HepG2 (cell line): ENCODE measurements around the gene NET1. TPM values are rescaled to one million over a fixed set of nuclear protein-coding genes. Genes with fewer than 3 reads are reported as not detected.

ENCODE experiments used
- ARID2 ChIP-seq: sonication (generic); formaldehyde crosslinking; IDR thresholded peaks from 2 replicates; pipeline ENCODE4 v1.8.1; 2022; ENCODE audit warnings: mild to moderate bottlenecking, missing genetic modification reagents, borderline replicate concordance
- ATRX ChIP-seq: sonication (generic); formaldehyde crosslinking; IDR thresholded peaks from 2 replicates; pipeline ENCODE4 v1.4.0; 2020; ENCODE audit warnings: missing genetic modification reagents, borderline replicate concordance
- CHD4 ChIP-seq: fragments of 200-600 bp; sonication (generic); IDR thresholded peaks from 2 replicates; pipeline ENCODE4 v1.7.0; 2017; ENCODE audit warnings: mild to moderate bottlenecking, low read length, borderline replicate concordance
- DR1 ChIP-seq: sonication (generic); formaldehyde crosslinking; IDR thresholded peaks from 2 replicates; pipeline ENCODE4 v1.8.0; 2021; ENCODE audit warnings: mild to moderate bottlenecking, missing genetic modification reagents, inconsistent platforms
- JUND ChIP-seq: sonication (generic); formaldehyde crosslinking; IDR thresholded peaks from 2 replicates; pipeline ENCODE4 v1.8.0; 2022; ENCODE audit warnings: mild to moderate bottlenecking, missing genetic modification reagents
- KMT2A ChIP-seq: sonication (generic); formaldehyde crosslinking; IDR thresholded peaks from 2 replicates; pipeline ENCODE4 v1.4.0; 2020; ENCODE audit warnings: missing genetic modification reagents
- MAZ ChIP-seq, 2 experiments: sonication (generic) in 1 of 2; formaldehyde crosslinking in 1 of 2; IDR thresholded peaks; 2 replicates each; pipeline versions ENCODE4 v1.5.0 to v1.6.1; 2012 to 2020; ENCODE audit warnings: low read depth in 2 of 2, mild to moderate bottlenecking in 2 of 2, borderline replicate concordance in 1 of 2, improper control_type of control experiment in 1 of 2, low read length in 1 of 2, missing genetic modification reagents in 1 of 2, moderate library complexity in 1 of 2
- MEIS2 ChIP-seq: sonication (generic); formaldehyde crosslinking; IDR thresholded peaks from 2 replicates; pipeline ENCODE4 v1.9.0; 2021; ENCODE audit warnings: mild to moderate bottlenecking, missing genetic modification reagents
- NFIB ChIP-seq: sonication (generic); formaldehyde crosslinking; IDR thresholded peaks from 2 replicates; pipeline ENCODE4 v1.9.0; 2021; ENCODE audit warnings: missing genetic modification reagents, mild to moderate bottlenecking, borderline replicate concordance
- PHF20 ChIP-seq: sonication (generic); formaldehyde crosslinking; IDR thresholded peaks from 2 replicates; pipeline ENCODE4 v1.5.0; 2020; ENCODE audit warnings: mild to moderate bottlenecking, missing genetic modification reagents
- SETDB1 ChIP-seq: sonication (generic); formaldehyde crosslinking; IDR thresholded peaks from 2 replicates; pipeline ENCODE4 v1.5.1; 2020; ENCODE audit warnings: missing genetic modification reagents, mild to moderate bottlenecking, borderline replicate concordance
- SMC3 ChIP-seq: IDR thresholded peaks from 2 replicates; pipeline ENCODE4 v1.6.1; 2011; ENCODE audit warnings: low read length, improper control_type of control experiment
- TEAD2 ChIP-seq: sonication (generic); formaldehyde crosslinking; IDR thresholded peaks from 2 replicates; pipeline ENCODE4 v1.9.0; 2021; ENCODE audit warnings: missing genetic modification reagents
- ZBTB21 ChIP-seq: sonication (generic); formaldehyde crosslinking; IDR thresholded peaks from 2 replicates; pipeline ENCODE4 v1.4.0; 2020; ENCODE audit warnings: missing genetic modification reagents
- ZBTB7B ChIP-seq: sonication (generic); formaldehyde crosslinking; IDR thresholded peaks from 2 replicates; pipeline ENCODE4 v1.4.0; 2020; ENCODE audit warnings: missing genetic modification reagents
- ZFP36L1 ChIP-seq: sonication (generic); formaldehyde crosslinking; IDR thresholded peaks from 2 replicates; pipeline ENCODE4 v1.8.0; 2022; ENCODE audit warnings: mild to moderate bottlenecking, missing genetic modification reagents, moderate library complexity
- ZIK1 ChIP-seq: sonication (generic); formaldehyde crosslinking; IDR thresholded peaks from 2 replicates; pipeline ENCODE4 v1.5.0; 2020; ENCODE audit warnings: mild to moderate bottlenecking, low read depth, missing genetic modification reagents, borderline replicate concordance
- ZKSCAN8 ChIP-seq: IDR thresholded peaks from 2 replicates; pipeline ENCODE4 v1.6.1; 2016; ENCODE audit warnings: borderline replicate concordance, missing genetic modification reagents, missing compliant biosample characterization
- ZNF274 ChIP-seq: sonication (generic); formaldehyde crosslinking; IDR thresholded peaks from 2 replicates; pipeline ENCODE4 v1.5.1; 2020; ENCODE audit warnings: mild to moderate bottlenecking, missing genetic modification reagents
- ZNF326 ChIP-seq: sonication (generic); formaldehyde crosslinking; IDR thresholded peaks from 2 replicates; pipeline ENCODE4 v1.4.0; 2020; ENCODE audit warnings: missing genetic modification reagents, borderline replicate concordance
- ZNF44 ChIP-seq: sonication (generic); formaldehyde crosslinking; IDR thresholded peaks from 2 replicates; pipeline ENCODE4 v1.5.1; 2020; ENCODE audit warnings: mild to moderate bottlenecking, missing genetic modification reagents
- ZNF563 ChIP-seq: sonication (generic); formaldehyde crosslinking; IDR thresholded peaks from 2 replicates; pipeline ENCODE4 v1.8.0; 2022; ENCODE audit warnings: mild to moderate bottlenecking, moderate library complexity, missing genetic modification reagents
- ZNF703 ChIP-seq: sonication (generic); formaldehyde crosslinking; IDR thresholded peaks from 2 replicates; pipeline ENCODE4 v1.5.1; 2020; ENCODE audit warnings: missing genetic modification reagents, mild to moderate bottlenecking, moderate library complexity, borderline replicate concordance
- ZNF737 ChIP-seq: sonication (generic); formaldehyde crosslinking; IDR thresholded peaks from 2 replicates; pipeline ENCODE4 v1.5.0; 2020; ENCODE audit warnings: missing genetic modification reagents, mild to moderate bottlenecking, borderline replicate concordance
- ZNF83 ChIP-seq: sonication (generic); formaldehyde crosslinking; IDR thresholded peaks from 2 replicates; pipeline ENCODE4 v1.4.0; 2020; ENCODE audit warnings: missing genetic modification reagents, mild to moderate bottlenecking, borderline replicate concordance
- polyA plus RNA-seq, 8 experiments: library from polyadenylated mRNA; depleted of rRNA in 3 of 8; stranded (reverse) in 7 of 8; unstranded in 1 of 8; fragments of >200 nt; fragmentation: Illumina TruSeq in 4 of 8; extraction: Trizol in 4 of 8; gene quantifications; 2 replicates each; pipeline versions ENCODE4 v1.2.1 to v1.2.3, GENCODE V29; 2011 to 2016; ENCODE audit warnings: low read depth in 4 of 8, missing spikeins in 1 of 8, mixed read lengths in 1 of 8; ENCODE audit not compliant: insufficient read depth in 1 of 8
- total RNA-seq, 5 experiments: library from RNA; depleted of rRNA; stranded (reverse); fragments of >200 nt; fragmentation: Illumina TruSeq; extraction: Trizol; gene quantifications; 2 replicates each; pipeline ENCODE4 v1.2.3, GENCODE V29; 2016; ENCODE audit warnings: low read depth in 1 of 5
- TF ChIP-seq, protein P1 (sequence below): sonication (generic); formaldehyde crosslinking; conservative IDR thresholded peaks from 2 replicates; pipeline ENCODE4 v1.5.0; 2020; ENCODE audit warnings: missing genetic modification reagents
- TF ChIP-seq, protein P2 (sequence below): sonication (generic); formaldehyde crosslinking; IDR thresholded peaks from 2 replicates; pipeline ENCODE4 v1.8.0; 2022; ENCODE audit warnings: mild to moderate bottlenecking, missing genetic modification reagents, moderate library complexity
- TF ChIP-seq, protein P3 (sequence below): IDR thresholded peaks from 2 replicates; pipeline ENCODE4 v1.6.1; 2018; ENCODE audit warnings: missing genetic modification reagents, mild to moderate bottlenecking, missing compliant biosample characterization

The NET1 gene
- total and polyA plus RNA-seq, 2 of the 13 experiments (the other 11 are each of a cell fraction or from before 2014, with no cell fraction given): 48.1 to 65.8 TPM

DNA sequence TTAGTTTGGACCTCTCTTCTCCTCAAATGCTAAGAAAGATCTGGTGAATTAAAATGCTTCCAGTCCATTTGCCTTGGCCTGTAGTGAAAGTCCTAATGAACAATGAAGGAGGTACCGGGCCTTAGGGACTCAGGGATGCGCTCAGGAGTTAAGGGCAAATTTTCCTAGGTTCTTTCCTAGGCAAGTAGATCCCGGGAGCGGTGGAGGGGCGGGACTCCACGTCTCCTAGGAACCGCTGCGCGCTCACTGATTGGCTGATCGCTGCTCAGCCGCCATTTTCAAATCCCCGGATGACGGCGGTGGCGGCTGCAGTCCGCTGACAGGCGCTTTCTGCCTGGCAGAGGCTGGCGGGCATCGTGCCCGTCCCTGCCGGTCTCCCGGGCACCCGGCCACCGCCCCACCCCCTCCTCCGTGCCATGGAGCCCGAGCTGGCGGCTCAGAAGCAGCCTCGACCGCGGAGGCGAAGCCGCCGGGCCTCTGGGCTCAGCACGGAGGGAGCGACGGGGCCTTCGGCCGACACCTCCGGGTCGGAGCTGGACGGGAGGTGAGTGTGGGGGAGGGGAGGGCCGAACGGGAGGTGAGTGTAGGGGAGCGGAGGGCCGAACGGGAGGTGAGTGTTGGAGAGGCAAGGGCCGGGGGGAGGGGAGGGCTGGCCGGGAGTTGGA lies at the start of gene NET1 (continued):
- 0 out of 2 replicates have a peak, but pooled peaks have one; percentile 55 for TF ChIP-seq ZNF563 (CRISPR knock-in tag)
- no peak for TF ChIP-seq ZBTB7B (CRISPR knock-in tag)
- TF ChIP-seq, protein P1, sequence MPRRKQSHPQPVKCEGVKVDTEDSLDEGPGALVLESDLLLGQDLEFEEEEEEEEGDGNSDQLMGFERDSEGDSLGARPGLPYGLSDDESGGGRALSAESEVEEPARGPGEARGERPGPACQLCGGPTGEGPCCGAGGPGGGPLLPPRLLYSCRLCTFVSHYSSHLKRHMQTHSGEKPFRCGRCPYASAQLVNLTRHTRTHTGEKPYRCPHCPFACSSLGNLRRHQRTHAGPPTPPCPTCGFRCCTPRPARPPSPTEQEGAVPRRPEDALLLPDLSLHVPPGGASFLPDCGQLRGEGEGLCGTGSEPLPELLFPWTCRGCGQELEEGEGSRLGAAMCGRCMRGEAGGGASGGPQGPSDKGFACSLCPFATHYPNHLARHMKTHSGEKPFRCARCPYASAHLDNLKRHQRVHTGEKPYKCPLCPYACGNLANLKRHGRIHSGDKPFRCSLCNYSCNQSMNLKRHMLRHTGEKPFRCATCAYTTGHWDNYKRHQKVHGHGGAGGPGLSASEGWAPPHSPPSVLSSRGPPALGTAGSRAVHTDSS: no peak
- TF ChIP-seq MAZ (IDR thresholded peaks at IDR 0.05; ENCODE audit: borderline replicate concordance, low read depth, low read length): no peak; the same call in 1 of the 2 replicates
- TF ChIP-seq MAZ (CRISPR knock-in tag; IDR thresholded peaks at IDR 0.05; ENCODE audit: low read depth): no peak
- TF ChIP-seq ZNF737: no peak
- TF ChIP-seq PHF20 (CRISPR knock-in tag): no peak
- peak; percentile 40; the same call in 1 of the 2 replicates for TF ChIP-seq MEIS2 (CRISPR knock-in tag)
- 0 out of 2 replicates have a peak, but pooled peaks have one; percentile 33 for TF ChIP-seq ZNF83 (CRISPR knock-in tag)
- no peak for TF ChIP-seq ZNF703 (CRISPR knock-in tag)
- TF ChIP-seq TEAD2 (CRISPR knock-in tag): no peak
- TF ChIP-seq ZKSCAN8 (CRISPR knock-in tag): no peak
- no peak for TF ChIP-seq NFIB
- no peak for TF ChIP-seq ZNF44
- TF ChIP-seq ZFP36L1 (CRISPR knock-in tag): peak; percentile 73; the same call in 1 of the 2 replicates
- TF ChIP-seq, protein P2, sequence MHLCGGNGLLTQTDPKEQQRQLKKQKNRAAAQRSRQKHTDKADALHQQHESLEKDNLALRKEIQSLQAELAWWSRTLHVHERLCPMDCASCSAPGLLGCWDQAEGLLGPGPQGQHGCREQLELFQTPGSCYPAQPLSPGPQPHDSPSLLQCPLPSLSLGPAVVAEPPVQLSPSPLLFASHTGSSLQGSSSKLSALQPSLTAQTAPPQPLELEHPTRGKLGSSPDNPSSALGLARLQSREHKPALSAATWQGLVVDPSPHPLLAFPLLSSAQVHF: no peak; the same call in 1 of the 2 replicates
- no peak for TF ChIP-seq ZBTB21
- TF ChIP-seq ATRX (CRISPR knock-in tag): no peak
- no peak for TF ChIP-seq CHD4
- TF ChIP-seq, protein P3, sequence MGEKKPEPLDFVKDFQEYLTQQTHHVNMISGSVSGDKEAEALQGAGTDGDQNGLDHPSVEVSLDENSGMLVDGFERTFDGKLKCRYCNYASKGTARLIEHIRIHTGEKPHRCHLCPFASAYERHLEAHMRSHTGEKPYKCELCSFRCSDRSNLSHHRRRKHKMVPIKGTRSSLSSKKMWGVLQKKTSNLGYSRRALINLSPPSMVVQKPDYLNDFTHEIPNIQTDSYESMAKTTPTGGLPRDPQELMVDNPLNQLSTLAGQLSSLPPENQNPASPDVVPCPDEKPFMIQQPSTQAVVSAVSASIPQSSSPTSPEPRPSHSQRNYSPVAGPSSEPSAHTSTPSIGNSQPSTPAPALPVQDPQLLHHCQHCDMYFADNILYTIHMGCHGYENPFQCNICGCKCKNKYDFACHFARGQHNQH (CRISPR knock-in tag): no peak
- no peak for TF ChIP-seq ZNF326 (CRISPR knock-in tag)
- no peak for TF ChIP-seq SMC3
- no peak for TF ChIP-seq JUND
- TF ChIP-seq ZIK1 (CRISPR knock-in tag): no peak
- TF ChIP-seq ZNF274 (CRISPR knock-in tag): no peak; the same call in 1 of the 2 replicates
- no peak for TF ChIP-seq DR1
- no peak for TF ChIP-seq SETDB1
- TF ChIP-seq ARID2: no peak
- TF ChIP-seq KMT2A: peak; percentile 90
